Panc1 (cell line): ENCODE data around the gene RAB10.

Experiments used
- CTCF ChIP-seq: fragments of 450-650 bp; IDR thresholded peaks from 2 replicates; pipeline ENCODE4 v1.5.1; 2017; ENCODE audit warnings: mild to moderate bottlenecking
- POLR2AphosphoS5 ChIP-seq: IDR thresholded peaks from 2 replicates; pipeline ENCODE4 v1.6.1; 2012; ENCODE audit warnings: mild to moderate bottlenecking, low read depth, low read length, moderate library complexity
- TF ChIP-seq, protein P1 (sequence below), 2 experiments: IDR thresholded peaks; 2 replicates each; pipeline ENCODE4 v1.6.1; 2011 to 2012; ENCODE audit warnings: low read depth in 2 of 2, control low read depth in 1 of 2, low read length in 1 of 2, mild to moderate bottlenecking in 1 of 2, moderate library complexity in 1 of 2; ENCODE audit not compliant: insufficient read depth in 1 of 2

- no peak for TF ChIP-seq CTCF
- no peak for TF ChIP-seq POLR2AphosphoS5
- TF ChIP-seq, protein P1, sequence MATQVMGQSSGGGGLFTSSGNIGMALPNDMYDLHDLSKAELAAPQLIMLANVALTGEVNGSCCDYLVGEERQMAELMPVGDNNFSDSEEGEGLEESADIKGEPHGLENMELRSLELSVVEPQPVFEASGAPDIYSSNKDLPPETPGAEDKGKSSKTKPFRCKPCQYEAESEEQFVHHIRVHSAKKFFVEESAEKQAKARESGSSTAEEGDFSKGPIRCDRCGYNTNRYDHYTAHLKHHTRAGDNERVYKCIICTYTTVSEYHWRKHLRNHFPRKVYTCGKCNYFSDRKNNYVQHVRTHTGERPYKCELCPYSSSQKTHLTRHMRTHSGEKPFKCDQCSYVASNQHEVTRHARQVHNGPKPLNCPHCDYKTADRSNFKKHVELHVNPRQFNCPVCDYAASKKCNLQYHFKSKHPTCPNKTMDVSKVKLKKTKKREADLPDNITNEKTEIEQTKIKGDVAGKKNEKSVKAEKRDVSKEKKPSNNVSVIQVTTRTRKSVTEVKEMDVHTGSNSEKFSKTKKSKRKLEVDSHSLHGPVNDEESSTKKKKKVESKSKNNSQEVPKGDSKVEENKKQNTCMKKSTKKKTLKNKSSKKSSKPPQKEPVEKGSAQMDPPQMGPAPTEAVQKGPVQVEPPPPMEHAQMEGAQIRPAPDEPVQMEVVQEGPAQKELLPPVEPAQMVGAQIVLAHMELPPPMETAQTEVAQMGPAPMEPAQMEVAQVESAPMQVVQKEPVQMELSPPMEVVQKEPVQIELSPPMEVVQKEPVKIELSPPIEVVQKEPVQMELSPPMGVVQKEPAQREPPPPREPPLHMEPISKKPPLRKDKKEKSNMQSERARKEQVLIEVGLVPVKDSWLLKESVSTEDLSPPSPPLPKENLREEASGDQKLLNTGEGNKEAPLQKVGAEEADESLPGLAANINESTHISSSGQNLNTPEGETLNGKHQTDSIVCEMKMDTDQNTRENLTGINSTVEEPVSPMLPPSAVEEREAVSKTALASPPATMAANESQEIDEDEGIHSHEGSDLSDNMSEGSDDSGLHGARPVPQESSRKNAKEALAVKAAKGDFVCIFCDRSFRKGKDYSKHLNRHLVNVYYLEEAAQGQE (IDR thresholded peaks at IDR 0.05; ENCODE audit: insufficient read depth in 1 of 2, low read depth in 2 of 2, low read length in 1 of 2): no peak
Measured at GRCh38 chr2:26025509-26025908, 8.4 kb upstream of the RAB10 start.
